ENCODE measurements around the gene HSD11B1L.

DNA sequence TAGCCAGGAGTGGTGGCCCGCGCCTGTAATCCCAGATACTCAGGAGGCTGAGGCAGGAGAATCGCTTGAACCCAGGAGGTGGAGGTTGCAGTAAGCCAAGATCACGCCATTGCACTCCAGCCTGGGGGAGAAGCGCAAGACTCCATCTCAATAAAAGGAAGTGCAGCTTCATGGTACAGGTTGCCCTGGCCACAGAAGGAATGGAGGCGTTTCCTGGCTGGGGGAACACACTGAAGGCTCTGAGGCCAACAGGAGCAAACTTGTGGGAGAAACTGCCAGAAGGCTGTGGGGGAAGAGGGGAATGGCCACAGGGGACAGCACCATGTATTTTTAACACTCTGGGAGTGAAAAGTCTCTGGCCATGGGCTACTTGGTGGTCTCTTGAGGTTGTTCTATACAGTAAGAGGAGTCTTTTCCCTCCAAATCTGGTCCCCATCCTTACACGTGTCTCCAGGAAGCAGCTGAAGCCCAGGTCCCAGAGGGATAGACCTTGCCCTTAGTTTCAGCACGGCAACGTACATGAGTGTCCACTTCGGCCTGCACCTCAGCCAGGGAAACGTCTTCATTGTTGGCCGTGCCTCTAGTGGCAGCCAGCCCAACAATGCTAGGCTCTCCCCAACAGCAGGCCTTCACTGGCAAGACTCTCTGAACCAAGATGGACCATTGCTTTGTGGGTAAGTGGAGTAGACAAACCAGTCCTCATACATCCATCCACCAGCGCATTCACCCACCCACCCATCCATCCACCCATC is 7.9 kb upstream of the HSD11B1L start:
- TF ChIP-seq, protein P1, sequence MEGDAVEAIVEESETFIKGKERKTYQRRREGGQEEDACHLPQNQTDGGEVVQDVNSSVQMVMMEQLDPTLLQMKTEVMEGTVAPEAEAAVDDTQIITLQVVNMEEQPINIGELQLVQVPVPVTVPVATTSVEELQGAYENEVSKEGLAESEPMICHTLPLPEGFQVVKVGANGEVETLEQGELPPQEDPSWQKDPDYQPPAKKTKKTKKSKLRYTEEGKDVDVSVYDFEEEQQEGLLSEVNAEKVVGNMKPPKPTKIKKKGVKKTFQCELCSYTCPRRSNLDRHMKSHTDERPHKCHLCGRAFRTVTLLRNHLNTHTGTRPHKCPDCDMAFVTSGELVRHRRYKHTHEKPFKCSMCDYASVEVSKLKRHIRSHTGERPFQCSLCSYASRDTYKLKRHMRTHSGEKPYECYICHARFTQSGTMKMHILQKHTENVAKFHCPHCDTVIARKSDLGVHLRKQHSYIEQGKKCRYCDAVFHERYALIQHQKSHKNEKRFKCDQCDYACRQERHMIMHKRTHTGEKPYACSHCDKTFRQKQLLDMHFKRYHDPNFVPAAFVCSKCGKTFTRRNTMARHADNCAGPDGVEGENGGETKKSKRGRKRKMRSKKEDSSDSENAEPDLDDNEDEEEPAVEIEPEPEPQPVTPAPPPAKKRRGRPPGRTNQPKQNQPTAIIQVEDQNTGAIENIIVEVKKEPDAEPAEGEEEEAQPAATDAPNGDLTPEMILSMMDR (conservative IDR thresholded peaks at IDR 0.05; ENCODE audit: low read depth, low read length) = no peak
- no peak for TF ChIP-seq EZH2 (IDR thresholded peaks at IDR 0.05; ENCODE audit: low read length, unreplicated experiment)
- no peak for TF ChIP-seq EZH2phosphoT487 (IDR thresholded peaks at IDR 0.05; ENCODE audit: borderline replicate concordance, low read length)
